Fibroblast of lung (primary cell): ENCODE measurements around the gene KDM1A. TPM values are rescaled to one million over a fixed set of nuclear protein-coding genes. Genes with fewer than 3 reads are reported as not detected.
A peak's percentile ranks its signal among the peaks of the same experiment; 100 is the strongest.

ENCODE experiments used
- DNase-seq, 2 donors: peaks; one replicate each; pipeline versions ENCODE4 v3.0.0 to v3.0.0-alpha.2; 2010; ENCODE audit warnings: low read depth in 2 of 2
- H2AFZ ChIP-seq: 2 replicates; pipeline ENCODE4 v1.5.1; 2012; ENCODE audit warnings: low read length, control low read depth, inconsistent platforms
- H3K27ac ChIP-seq: 2 replicates; pipeline ENCODE4 v1.5.1; 2011; ENCODE audit warnings: low read length, control low read depth; ENCODE audit not compliant: insufficient read depth
- H3K27me3 ChIP-seq: 2 replicates; pipeline ENCODE4 v1.5.1; 2011; ENCODE audit warnings: mild to moderate bottlenecking, low read length; ENCODE audit not compliant: control insufficient read depth, insufficient read depth
- H3K36me3 ChIP-seq: 2 replicates; pipeline ENCODE4 v1.5.1; 2011; ENCODE audit warnings: low read length; ENCODE audit not compliant: control insufficient read depth, insufficient read depth
- H3K4me1 ChIP-seq: 2 replicates; pipeline ENCODE4 v1.5.1; 2011; ENCODE audit warnings: low read length; ENCODE audit not compliant: control insufficient read depth, insufficient read depth; ENCODE audit errors: extremely low read depth
- H3K4me2 ChIP-seq: 2 replicates; pipeline ENCODE4 v1.5.1; 2011; ENCODE audit warnings: low read length, control low read depth; ENCODE audit not compliant: insufficient read depth; ENCODE audit errors: extremely low read depth
- H3K4me3 ChIP-seq, 4 experiments: fragments of 200-600 bp in 1 of 4; sonication (generic) in 1 of 4; replicated peaks in 1 of 4; 2 replicates each; pipeline ENCODE4 v1.5.1; 2011 to 2016; ENCODE audit warnings: low read length in 4 of 4, low read depth in 3 of 4, mild to moderate bottlenecking in 3 of 4, control low read depth in 2 of 4, inconsistent platforms in 1 of 4, mixed read lengths in 1 of 4; ENCODE audit not compliant: insufficient read depth in 1 of 4; ENCODE audit errors: control extremely low read depth in 1 of 4
- H3K79me2 ChIP-seq: 2 replicates; pipeline ENCODE4 v1.5.1; 2012; ENCODE audit warnings: mild to moderate bottlenecking, low read length, inconsistent platforms; ENCODE audit not compliant: control insufficient read depth, insufficient read depth
- H3K9ac ChIP-seq: 2 replicates; pipeline ENCODE4 v1.5.1; 2011; ENCODE audit warnings: mild to moderate bottlenecking, low read length, control low read depth; ENCODE audit not compliant: insufficient read depth
- H3K9me3 ChIP-seq: 2 replicates; pipeline ENCODE4 v1.5.1; 2012; ENCODE audit warnings: low read depth, low read length; ENCODE audit not compliant: control insufficient read depth, insufficient read depth
- H4K20me1 ChIP-seq: 2 replicates; pipeline ENCODE4 v1.5.1; 2011; ENCODE audit warnings: low read length; ENCODE audit not compliant: control insufficient read depth, insufficient read depth; ENCODE audit errors: extremely low read depth
- EZH2 ChIP-seq: IDR thresholded peaks from 2 replicates; pipeline ENCODE4 v1.5.1; 2012; ENCODE audit warnings: low read length, control low read depth, mild to moderate bottlenecking; ENCODE audit errors: missing control alignments
- polyA minus RNA-seq: library from RNA; depleted of rRNA, polyadenylated mRNA; stranded (reverse); fragments of >200 nt; gene quantifications from 2 replicates; pipeline ENCODE4 v1.2.3, GENCODE V29; 2011; ENCODE audit warnings: low replicate concordance
- polyA plus RNA-seq, 2 donors: library from polyadenylated mRNA; depleted of rRNA in 1 of 2; stranded (reverse) in 1 of 2; unstranded in 1 of 2; fragments of >200 nt; gene quantifications; 2 replicates each; pipeline ENCODE4 v1.2.1, GENCODE V29; 2011 to 2012; ENCODE audit warnings: missing spikeins in 1 of 2
- total RNA-seq: library from RNA; depleted of rRNA; stranded (reverse); fragments of >200 nt; gene quantifications from 2 replicates; pipeline ENCODE4 v1.2.1, GENCODE V29; 2014
- TF ChIP-seq, protein P1 (sequence below), 2 donors: IDR thresholded peaks in 1 of 2; conservative IDR thresholded peaks in 1 of 2; 1 replicate in 1 of 2; 2 replicates in 1 of 2; pipeline ENCODE4 v1.5.1; 2011 to 2012; ENCODE audit warnings: low read length in 2 of 2, control low read depth in 1 of 2, inconsistent platforms in 1 of 2, low read depth in 1 of 2, mild to moderate bottlenecking in 1 of 2

The KDM1A gene
- total RNA-seq (72.0 and 79.6 TPM in 2 replicates), polyA plus RNA-seq (72.4 and 80.3 TPM in 2 replicates), polyA minus RNA-seq (85.5 and 85.7 TPM in 2 replicates)
- 48.1 and 53.0 TPM in 2 replicates for polyA plus RNA-seq (2012)

DNA sequence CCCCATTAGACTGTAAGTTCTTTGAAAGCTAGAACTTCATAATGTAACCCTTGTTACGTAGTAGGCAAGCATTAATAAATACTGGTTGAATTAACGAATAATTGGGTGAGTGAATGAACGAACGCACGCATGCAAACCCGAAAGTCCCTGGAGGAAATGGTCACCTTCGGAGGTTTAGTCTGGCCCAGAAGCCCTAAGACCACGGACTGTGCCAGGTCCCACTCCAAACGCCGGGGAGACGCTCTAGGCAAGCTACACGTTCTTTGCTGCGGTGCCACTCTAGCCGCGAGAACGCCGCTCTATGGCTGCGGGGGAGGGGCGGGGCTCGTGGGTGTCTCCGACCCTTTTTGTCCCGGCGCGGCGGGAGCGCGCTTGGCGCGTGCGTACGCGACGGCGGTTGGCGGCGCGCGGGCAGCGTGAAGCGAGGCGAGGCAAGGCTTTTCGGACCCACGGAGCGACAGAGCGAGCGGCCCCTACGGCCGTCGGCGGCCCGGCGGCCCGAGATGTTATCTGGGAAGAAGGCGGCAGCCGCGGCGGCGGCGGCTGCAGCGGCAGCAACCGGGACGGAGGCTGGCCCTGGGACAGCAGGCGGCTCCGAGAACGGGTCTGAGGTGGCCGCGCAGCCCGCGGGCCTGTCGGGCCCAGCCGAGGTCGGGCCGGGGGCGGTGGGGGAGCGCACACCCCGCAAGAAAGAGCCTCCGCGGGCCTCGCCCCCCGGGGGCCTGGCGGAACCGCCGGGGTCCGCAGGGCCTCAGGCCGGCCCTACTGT lies at the start of gene KDM1A:
TSS of gene KDM1A (plus strand) at position 375 of the 769 bp plus-strand sequence. CDS start at position 504, 129 bp downstream.
- Histone ChIP-seq H3K9ac (peak within 1 kb of the TSS; percentile 83), H3K36me3 (no peaks in the 10 kb centered on the region), H3K79me2 (peaks cover 46% of the 10 kb centered on the region), H2AFZ (peak within 1 kb of the TSS; percentile 98), H3K27me3 (no peaks in the 10 kb centered on the region), H4K20me1 (no peaks in the 10 kb centered on the region), H3K4me3 (peak within 1 kb of the TSS; percentile 65 to 96 (median 82)), H3K4me2 (peak within 1 kb of the TSS; percentile 91), H3K9me3 (no peaks in the 10 kb centered on the region), H3K27ac (peak within 1 kb of the TSS; percentile 82), H3K4me1 (no peaks in the 10 kb centered on the region)
- TF ChIP-seq, protein P1, sequence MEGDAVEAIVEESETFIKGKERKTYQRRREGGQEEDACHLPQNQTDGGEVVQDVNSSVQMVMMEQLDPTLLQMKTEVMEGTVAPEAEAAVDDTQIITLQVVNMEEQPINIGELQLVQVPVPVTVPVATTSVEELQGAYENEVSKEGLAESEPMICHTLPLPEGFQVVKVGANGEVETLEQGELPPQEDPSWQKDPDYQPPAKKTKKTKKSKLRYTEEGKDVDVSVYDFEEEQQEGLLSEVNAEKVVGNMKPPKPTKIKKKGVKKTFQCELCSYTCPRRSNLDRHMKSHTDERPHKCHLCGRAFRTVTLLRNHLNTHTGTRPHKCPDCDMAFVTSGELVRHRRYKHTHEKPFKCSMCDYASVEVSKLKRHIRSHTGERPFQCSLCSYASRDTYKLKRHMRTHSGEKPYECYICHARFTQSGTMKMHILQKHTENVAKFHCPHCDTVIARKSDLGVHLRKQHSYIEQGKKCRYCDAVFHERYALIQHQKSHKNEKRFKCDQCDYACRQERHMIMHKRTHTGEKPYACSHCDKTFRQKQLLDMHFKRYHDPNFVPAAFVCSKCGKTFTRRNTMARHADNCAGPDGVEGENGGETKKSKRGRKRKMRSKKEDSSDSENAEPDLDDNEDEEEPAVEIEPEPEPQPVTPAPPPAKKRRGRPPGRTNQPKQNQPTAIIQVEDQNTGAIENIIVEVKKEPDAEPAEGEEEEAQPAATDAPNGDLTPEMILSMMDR (conservative IDR thresholded peaks at IDR 0.05 in 1 of 2, IDR thresholded peaks at IDR 0.05 in 1 of 2; ENCODE audit: low read depth in 1 of 2, low read length in 2 of 2) = no peak
- no peak for TF ChIP-seq EZH2
- DNase-seq = peak; percentile 97 to 98

- no peak overlapping the region for H3K9ac ChIP-seq
- TF ChIP-seq, protein P1 (conservative IDR thresholded peaks at IDR 0.05 in 1 of 2, IDR thresholded peaks at IDR 0.05 in 1 of 2; ENCODE audit: low read depth in 1 of 2, low read length in 2 of 2) = no peak
- H3K36me3 ChIP-seq = no peaks in the 10 kb centered on the region
- H3K9me3 ChIP-seq = no peaks in the 10 kb centered on the region
- H3K4me3 ChIP-seq = no peak overlapping the region
- H3K27ac ChIP-seq = no peak overlapping the region
- no peak overlapping the region for H2AFZ ChIP-seq
- H3K27me3 ChIP-seq = peaks cover 22% of the 10 kb centered on the region
- DNase-seq = no peak
- no peak overlapping the region for H3K4me2 ChIP-seq
- no peaks in the 10 kb centered on the region for H3K4me1 ChIP-seq
- H4K20me1 ChIP-seq = no peaks in the 10 kb centered on the region
- no peaks in the 10 kb centered on the region for H3K79me2 ChIP-seq
Measured at GRCh38 chr1:22970096-22970495, 49.2 kb upstream of the KDM1A start.

GRCh38 chr1:22971161-22971560 lies 48.1 kb upstream of the KDM1A start:
- Histone ChIP-seq H3K4me3 (no peak overlapping the region), H3K9ac (no peak overlapping the region), H3K27ac (no peak overlapping the region), H4K20me1 (no peaks in the 10 kb centered on the region), H3K36me3 (no peaks in the 10 kb centered on the region), H3K27me3 (peaks cover 22% of the 10 kb centered on the region), H3K4me2 (no peak overlapping the region), H3K9me3 (no peaks in the 10 kb centered on the region), H2AFZ (no peak overlapping the region), H3K4me1 (no peaks in the 10 kb centered on the region), H3K79me2 (no peaks in the 10 kb centered on the region)
- TF ChIP-seq, protein P1 (conservative IDR thresholded peaks at IDR 0.05 in 1 of 2, IDR thresholded peaks at IDR 0.05 in 1 of 2; ENCODE audit: low read depth in 1 of 2, low read length in 2 of 2) = no peak
- no peak for TF ChIP-seq EZH2
- DNase-seq = no peak
